HEK293 (cell line): ENCODE results near the gene IFIT5.

ENCODE experiments used
- CTCF ChIA-PET: fragments of 350-600 bp; formaldehyde crosslinking; extraction: SDS; loops from one replicate; lab custom pipeline; 2021; ENCODE audit warnings: antibody characterized with exemption; lab: Yijun Ruan, JAX
- POLR2A ChIA-PET: fragments of 300-600 bp; formaldehyde crosslinking; extraction: SDS; loops from one replicate; lab custom pipeline; 2020; ENCODE audit warnings: antibody characterized with exemption, inconsistent platforms; lab: Yijun Ruan, JAX
- H3K27ac ChIP-seq: fragments of 200-500 bp; sonication (Bioruptor generic); 2 replicates; pipeline ENCODE4 v1.5.1; 2014; ENCODE audit warnings: low read depth, low read length, control low read depth, inconsistent platforms; ENCODE audit errors: extremely low read depth
- H3K36me3 ChIP-seq, 2 experiments: fragments of 200-500 bp in 1 of 2; sonication (Bioruptor generic) in 1 of 2; 1 replicate in 1 of 2; 2 replicates in 1 of 2; pipeline ENCODE4 v1.5.1; 2014 to 2017; ENCODE audit warnings: inconsistent platforms in 2 of 2, low read length in 2 of 2; ENCODE audit not compliant: control insufficient read depth in 2 of 2, insufficient read depth in 1 of 2
- H3K4me1 ChIP-seq: fragments of 200-500 bp; sonication (Bioruptor generic); 2 replicates; pipeline ENCODE4 v1.5.1; 2014; ENCODE audit warnings: mild to moderate bottlenecking, low read length, inconsistent platforms; ENCODE audit not compliant: control insufficient read depth, insufficient read depth
- H3K4me3 ChIP-seq: 2 replicates; pipeline ENCODE4 v1.5.1; 2011; ENCODE audit warnings: low read depth, mild to moderate bottlenecking, control low read depth, low read length, moderate library complexity
- H3K9me3 ChIP-seq: fragments of 200-500 bp; sonication (Bioruptor generic); 2 replicates; pipeline ENCODE4 v1.5.1; 2014; ENCODE audit warnings: low read depth, low read length, inconsistent platforms; ENCODE audit not compliant: control insufficient read depth, insufficient read depth
- KLF1 ChIP-seq: fragments of 450-650 bp; formaldehyde crosslinking; IDR thresholded peaks from 2 replicates; pipeline ENCODE4 v1.5.1; 2016; ENCODE audit warnings: missing biosample characterization, missing genetic modification characterization
- SETDB1 ChIP-seq: IDR thresholded peaks from one replicate; pipeline ENCODE4 v1.6.1; 2017; ENCODE audit warnings: mild to moderate bottlenecking, low read length, moderate library complexity, mixed read lengths; ENCODE audit not compliant: insufficient read length
- TRIM28 ChIP-seq: IDR thresholded peaks from 2 replicates; pipeline ENCODE4 v1.6.1; 2011; ENCODE audit warnings: low read length, control low read depth, borderline replicate concordance
- ZBTB10 ChIP-seq: fragments of 450-650 bp; formaldehyde crosslinking; IDR thresholded peaks from 2 replicates; pipeline ENCODE4 v1.5.1; 2016; ENCODE audit warnings: missing biosample characterization, missing genetic modification characterization
- ZBTB11 ChIP-seq: fragments of 450-650 bp; formaldehyde crosslinking; conservative IDR thresholded peaks from 2 replicates; pipeline ENCODE4 v1.5.1; 2016; ENCODE audit warnings: low read depth, missing biosample characterization, missing genetic modification characterization
- ZBTB8A ChIP-seq: fragments of 450-650 bp; formaldehyde crosslinking; IDR thresholded peaks from 2 replicates; pipeline ENCODE4 v1.5.1; 2016; ENCODE audit warnings: missing biosample characterization, missing genetic modification characterization
- ZEB2 ChIP-seq: fragments of 450-650 bp; formaldehyde crosslinking; IDR thresholded peaks from 2 replicates; pipeline ENCODE4 v1.5.1; 2016; ENCODE audit warnings: missing biosample characterization, missing genetic modification characterization
- ZNF239 ChIP-seq: fragments of 450-650 bp; formaldehyde crosslinking; IDR thresholded peaks from 2 replicates; pipeline ENCODE4 v1.5.1; 2016; ENCODE audit warnings: missing biosample characterization, missing genetic modification characterization
- ZNF391 ChIP-seq: fragments of 450-650 bp; formaldehyde crosslinking; IDR thresholded peaks from 2 replicates; pipeline ENCODE4 v1.5.1; 2016; ENCODE audit warnings: low read depth, missing biosample characterization, missing genetic modification characterization, borderline replicate concordance
- ZNF423 ChIP-seq: fragments of 450-650 bp; formaldehyde crosslinking; IDR thresholded peaks from 2 replicates; pipeline ENCODE4 v1.5.1; 2016; ENCODE audit warnings: missing biosample characterization, missing genetic modification characterization
- ZNF670 ChIP-seq: fragments of 450-650 bp; formaldehyde crosslinking; IDR thresholded peaks from 2 replicates; pipeline ENCODE4 v1.5.1; 2016; ENCODE audit warnings: missing biosample characterization, missing genetic modification characterization, low read depth
- ZNF792 ChIP-seq: fragments of 450-650 bp; formaldehyde crosslinking; IDR thresholded peaks from 2 replicates; pipeline ENCODE4 v1.5.1; 2016; ENCODE audit warnings: missing biosample characterization, missing genetic modification characterization

Gene IFIT5

GRCh38 chr10:89398003-89398749, 16.2 kb upstream of the IFIT5 start:
- no peak overlapping the region for H3K4me3 ChIP-seq
- TF ChIP-seq SETDB1: peak; percentile 74
- TF ChIP-seq ZNF391 (tag by site-specific recombination): no peak
- TF ChIP-seq TRIM28: peak; percentile 84; the same call in 1 of the 2 replicates
- TF ChIP-seq ZNF239: no peak
- ChIA-PET POLR2A (no interaction called here), CTCF (no interaction called here)
- H3K36me3 ChIP-seq: peaks cover 0 to 7% of the 10 kb centered on the region in 2 experiments; a peak in 1 of 3 replicates
- 0 out of 2 replicates have a peak, but pooled peaks cover 2% of the 10 kb centered on the region for H3K4me1 ChIP-seq
- H3K9me3 ChIP-seq: no peaks in the 10 kb centered on the region
- H3K27ac ChIP-seq: no peak overlapping the region

- CTCF ChIA-PET: interaction anchor here (0.5 to 0.8 kb wide), 3 partner anchors 9 to 183 kb away, joined by 3 to 4 read pairs (median 3); no protein-coding TSS in a partner anchor
- no peaks in the 10 kb centered on the region for H3K4me1 ChIP-seq
- no peaks in the 10 kb centered on the region for H3K9me3 ChIP-seq
- no peak overlapping the region for H3K4me3 ChIP-seq
- TF ChIP-seq KLF1 (tag by site-specific recombination) (no peak), ZNF423 (tag by site-specific recombination) (no peak), ZBTB8A (tag by site-specific recombination) (no peak)
- POLR2A ChIA-PET: no interaction called here
- peaks cover 0 to 10% of the 10 kb centered on the region in 2 experiments; a peak in 1 of 3 replicates for H3K36me3 ChIP-seq
- no peak overlapping the region for H3K27ac ChIP-seq
Observed at GRCh38 chr10:89399956-89400355, 14.4 kb upstream of the IFIT5 start.

- Histone ChIP-seq H3K4me1 (no peaks in the 10 kb centered on the region), H3K9me3 (no peaks in the 10 kb centered on the region), H3K36me3 (peaks cover 0 to 10% of the 10 kb centered on the region in 2 experiments; a peak in 1 of 3 replicates), H3K4me3 (no peak overlapping the region), H3K27ac (no peak overlapping the region)
- ChIA-PET CTCF (interaction anchor here (0.7 kb wide), 1 partner anchor 162 kb away, joined by 3 read pairs; no protein-coding TSS in a partner anchor), POLR2A (no interaction called here)
- TF ChIP-seq ZNF792 (tag by site-specific recombination) (no peak), ZBTB10 (no peak), ZNF670 (no peak), ZBTB11 (tag by site-specific recombination) (no peak), ZEB2 (no peak)
Observed at GRCh38 chr10:89403043-89403442, 11.3 kb upstream of the IFIT5 start.
